A549 (cell line): ENCODE data around the gene TSHR. TPM values are rescaled to one million over a fixed set of nuclear protein-coding genes. Genes with fewer than 3 reads are reported as not detected.

ENCODE experiments used
- ATAC-seq, 2 experiments: fragments of 200-7000 bp in 1 of 2; fragments of >200 bp in 1 of 2; cut with Nextera tagmentation in 1 of 2; cut with Tn5 transposase in 1 of 2; 3 replicates each; pipeline versions ENCODE4 v1.8.0 to v1.9.1; 2018 to 2020; ENCODE audit warnings: mild to moderate bottlenecking in 1 of 2, moderate library complexity in 1 of 2
- CTCF ChIA-PET: fragments of 300-600 bp; sonication (Branson Sonifier 250); formaldehyde crosslinking; extraction: SDS; loops from one replicate; lab custom pipeline; 2021; ENCODE audit warnings: antibody characterized with exemption, inconsistent platforms; lab: Yijun Ruan, JAX
- POLR2A ChIA-PET: fragments of 350-600 bp; formaldehyde crosslinking; extraction: SDS; loops from one replicate; lab custom pipeline; 2021; ENCODE audit warnings: antibody characterized with exemption, inconsistent platforms; lab: Yijun Ruan, JAX
- DNase-seq, 2 experiments: peaks; one replicate each; pipeline versions ENCODE4 v3.0.0 to v3.0.0-alpha.2; 2011 to 2016; ENCODE audit warnings: low read depth in 1 of 2, low spot score in 1 of 2
- FAIRE-seq: peaks from 2 replicates; lab custom pipeline; 2011; peaks lifted over from hg19 to GRCh38; lab: Jason Lieb, UNC
- H3K27ac ChIP-seq, 2 experiments: fragments of >200 bp; sonication (Bioruptor Twin); formaldehyde crosslinking; 3 replicates each; pipeline ENCODE4 v1.5.1; 2016 to 2017
- H3K4me1 ChIP-seq: fragments of >200 bp; sonication (Bioruptor Twin); formaldehyde crosslinking; 3 replicates; pipeline ENCODE4 v1.6.1; 2016
- H3K4me2 ChIP-seq: fragments of >200 bp; sonication (Bioruptor Twin); formaldehyde crosslinking; 3 replicates; pipeline ENCODE4 v1.6.1; 2016
- H3K4me3 ChIP-seq: fragments of >200 bp; sonication (Bioruptor Twin); formaldehyde crosslinking; 3 replicates; pipeline ENCODE4 v1.5.1; 2016
- H3K9me3 ChIP-seq: fragments of >200 bp; sonication (Bioruptor Twin); formaldehyde crosslinking; 3 replicates; pipeline ENCODE4 v1.6.1; 2016
- CBX2 ChIP-seq: fragments of 200-600 bp; sonication (generic); IDR thresholded peaks from 2 replicates; pipeline ENCODE4 v1.6.1; 2016; ENCODE audit warnings: low read depth, mild to moderate bottlenecking, borderline replicate concordance
- CBX8 ChIP-seq: fragments of 200-600 bp; sonication (generic); IDR thresholded peaks from 2 replicates; pipeline ENCODE4 v1.6.1; 2016
- CHD4 ChIP-seq: fragments of 200-600 bp; sonication (generic); IDR thresholded peaks from 2 replicates; pipeline ENCODE4 v1.6.1; 2016; ENCODE audit warnings: antibody characterized with exemption, mild to moderate bottlenecking, borderline replicate concordance
- EHF ChIP-seq: fragments of 250-450 bp; sonication (Bioruptor Pico); IDR thresholded peaks from 2 replicates; pipeline ENCODE4 v1.5.0; 2020; ENCODE audit warnings: mild to moderate bottlenecking
- EP300 ChIP-seq, 2 experiments: fragments of >200 bp; sonication (Bioruptor Twin); formaldehyde crosslinking; IDR thresholded peaks; 2 replicates in 1 of 2; 3 replicates in 1 of 2; pipeline ENCODE4 v1.6.1; 2016 to 2017
- FOXS1 ChIP-seq: fragments of 250-450 bp; sonication (Bioruptor Pico); IDR thresholded peaks from 2 replicates; pipeline ENCODE4 v1.5.0; 2020; ENCODE audit warnings: mild to moderate bottlenecking, moderate library complexity
- HEYL ChIP-seq: fragments of 250-450 bp; sonication (Bioruptor Pico); IDR thresholded peaks from 2 replicates; pipeline ENCODE4 v1.8.0; 2021; ENCODE audit warnings: mild to moderate bottlenecking, moderate library complexity
- HOXA7 ChIP-seq: fragments of 250-450 bp; sonication (Bioruptor Pico); IDR thresholded peaks from 2 replicates; pipeline ENCODE4 v1.5.0; 2020; ENCODE audit warnings: mild to moderate bottlenecking, moderate library complexity
- HOXB5 ChIP-seq: fragments of 250-450 bp; sonication (Bioruptor Pico); IDR thresholded peaks from 2 replicates; pipeline ENCODE4 v1.5.0; 2020; ENCODE audit warnings: mild to moderate bottlenecking, moderate library complexity
- JUNB ChIP-seq: fragments of >200 bp; sonication (Bioruptor Twin); formaldehyde crosslinking; IDR thresholded peaks from 2 replicates; pipeline ENCODE4 v1.6.1; 2016
- MAFK ChIP-seq: fragments of 450-650 bp; IDR thresholded peaks from 2 replicates; pipeline ENCODE4 v1.6.1; 2014; ENCODE audit not compliant: partially characterized antibody
- PHF8 ChIP-seq: fragments of 200-600 bp; sonication (generic); IDR thresholded peaks from 2 replicates; pipeline ENCODE4 v1.6.1; 2016; ENCODE audit warnings: low read depth, mild to moderate bottlenecking, antibody characterized with exemption, moderate library complexity, borderline replicate concordance
- RFX5 ChIP-seq: fragments of 450-650 bp; IDR thresholded peaks from 2 replicates; pipeline ENCODE4 v1.7.1; 2014; ENCODE audit warnings: antibody characterized with exemption, mild to moderate bottlenecking, moderate library complexity
- TFCP2L1 ChIP-seq: fragments of 250-450 bp; sonication (Bioruptor Pico); IDR thresholded peaks from 2 replicates; pipeline ENCODE4 v1.5.0; 2021; ENCODE audit warnings: mild to moderate bottlenecking
- TP53 ChIP-seq: fragments of 250-450 bp; sonication (Bioruptor Pico); IDR thresholded peaks from 2 replicates; pipeline ENCODE4 v1.5.0; 2021; ENCODE audit warnings: mild to moderate bottlenecking, moderate library complexity
- ZNF302 ChIP-seq: fragments of 250-450 bp; sonication (Bioruptor Pico); IDR thresholded peaks from 2 replicates; pipeline ENCODE4 v1.9.0; 2021; ENCODE audit warnings: inconsistent platforms, mild to moderate bottlenecking, moderate library complexity
- ZSCAN20 ChIP-seq: fragments of 250-450 bp; sonication (Bioruptor Pico); IDR thresholded peaks from 2 replicates; pipeline ENCODE4 v1.8.0; 2022; ENCODE audit warnings: mild to moderate bottlenecking, moderate library complexity
- WGBS: methylation state at CpG from one replicate; pipeline ENCODE4 v1.1.6; 2017; ENCODE audit errors: missing lambda C conversion rate; 5-methylcytosine and 5-hydroxymethylcytosine counted together
- polyA plus RNA-seq, 4 experiments: library from polyadenylated mRNA; depleted of rRNA in 3 of 4; stranded (reverse); fragments of >200 nt; fragmentation: RNase III in 1 of 4; extraction: RNeasy Plus Mini Kit Qiagen cat#74134 plus additional on column Dnase treatment in 1 of 4; gene quantifications; 2 replicates in 3 of 4; 3 replicates in 1 of 4; pipeline ENCODE4 v1.2.3, GENCODE V29; 2011 to 2017
- TF ChIP-seq, protein P1 (sequence below): fragments of 250-450 bp; sonication (Bioruptor Pico); IDR thresholded peaks from 2 replicates; pipeline ENCODE4 v1.5.0; 2021; ENCODE audit warnings: mild to moderate bottlenecking, moderate library complexity, borderline replicate concordance
- TF ChIP-seq, protein P2 (sequence below): IDR thresholded peaks from 2 replicates; pipeline ENCODE4 v1.6.1; 2012
- TF ChIP-seq, protein P3 (sequence below): fragments of >200 bp; sonication (Bioruptor Twin); formaldehyde crosslinking; IDR thresholded peaks from 3 replicates; pipeline ENCODE4 v1.6.1; 2016
- TF ChIP-seq, protein P4 (sequence below): fragments of >200 bp; sonication (Bioruptor Twin); formaldehyde crosslinking; IDR thresholded peaks from 2 replicates; pipeline ENCODE4 v1.6.1; 2016
- TF ChIP-seq, protein P5 (sequence below): fragments of 150-350 bp; IDR thresholded peaks from 2 replicates; pipeline ENCODE4 v1.6.1; 2014; ENCODE audit warnings: low read depth, mild to moderate bottlenecking, low read length
- TF ChIP-seq, protein P6 (sequence below): fragments of 200-600 bp; sonication (generic); IDR thresholded peaks from 2 replicates; pipeline ENCODE4 v1.6.1; 2016; ENCODE audit warnings: antibody characterized with exemption, mild to moderate bottlenecking, moderate library complexity

The TSHR gene
- polyA plus RNA-seq, 2 of the 4 experiments (the other 2 are of a cell fraction) = not detected

DNA sequence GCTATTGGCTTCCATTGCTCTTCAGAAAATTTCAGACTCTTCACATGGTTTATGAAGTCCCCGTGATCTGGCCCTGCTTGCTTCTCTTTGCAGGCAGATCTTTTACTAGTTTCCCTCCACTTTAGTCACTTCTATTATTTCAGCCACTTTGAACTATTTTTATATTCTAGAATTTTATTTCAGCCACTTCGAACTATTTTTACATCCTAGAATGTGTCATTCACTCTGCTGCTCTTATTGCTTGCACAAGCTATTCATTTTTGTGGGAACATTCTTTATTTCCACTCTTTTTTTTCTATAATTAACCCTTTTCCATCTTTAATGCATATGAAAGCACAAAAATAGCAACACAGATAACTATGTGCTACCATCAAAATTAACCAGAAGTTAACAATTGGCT, 24.5 kb downstream of the TSHR start:
- Histone ChIP-seq H3K4me1 (no peaks in the 10 kb centered on the region), H3K4me3 (no peak overlapping the region), H3K27ac (no peak overlapping the region), H3K4me2 (no peak overlapping the region), H3K9me3 (no peaks in the 10 kb centered on the region)
- DNase-seq (no peak), FAIRE-seq (no peak), ATAC-seq (no peak)
- POLR2A ChIA-PET = no interaction called here
- CTCF ChIA-PET = interaction anchor here (0.9 to 2.4 kb wide), 3 partner anchors 9 to 25 kb away, joined by 3 to 8 read pairs (median 3); partner anchors contain the start of gene TSHR
- TF ChIP-seq CHD4 (no peak), EHF (CRISPR knock-in tag) (no peak), ZNF302 (no peak), RFX5 (no peak), TP53 (CRISPR knock-in tag) (no peak), FOXS1 (CRISPR knock-in tag) (no peak), PHF8 (no peak), CBX2 (no peak), CBX8 (no peak), HOXB5 (no peak), HEYL (CRISPR knock-in tag) (no peak)
- TF ChIP-seq, protein P1, sequence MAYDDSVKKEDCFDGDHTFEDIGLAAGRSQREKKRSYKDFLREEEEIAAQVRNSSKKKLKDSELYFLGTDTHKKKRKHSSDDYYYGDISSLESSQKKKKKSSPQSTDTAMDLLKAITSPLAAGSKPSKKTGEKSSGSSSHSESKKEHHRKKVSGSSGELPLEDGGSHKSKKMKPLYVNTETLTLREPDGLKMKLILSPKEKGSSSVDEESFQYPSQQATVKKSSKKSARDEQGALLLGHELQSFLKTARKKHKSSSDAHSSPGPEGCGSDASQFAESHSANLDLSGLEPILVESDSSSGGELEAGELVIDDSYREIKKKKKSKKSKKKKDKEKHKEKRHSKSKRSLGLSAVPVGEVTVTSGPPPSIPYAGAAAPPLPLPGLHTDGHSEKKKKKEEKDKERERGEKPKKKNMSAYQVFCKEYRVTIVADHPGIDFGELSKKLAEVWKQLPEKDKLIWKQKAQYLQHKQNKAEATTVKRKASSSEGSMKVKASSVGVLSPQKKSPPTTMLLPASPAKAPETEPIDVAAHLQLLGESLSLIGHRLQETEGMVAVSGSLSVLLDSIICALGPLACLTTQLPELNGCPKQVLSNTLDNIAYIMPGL (CRISPR knock-in tag) = no peak
- TF ChIP-seq, protein P2, sequence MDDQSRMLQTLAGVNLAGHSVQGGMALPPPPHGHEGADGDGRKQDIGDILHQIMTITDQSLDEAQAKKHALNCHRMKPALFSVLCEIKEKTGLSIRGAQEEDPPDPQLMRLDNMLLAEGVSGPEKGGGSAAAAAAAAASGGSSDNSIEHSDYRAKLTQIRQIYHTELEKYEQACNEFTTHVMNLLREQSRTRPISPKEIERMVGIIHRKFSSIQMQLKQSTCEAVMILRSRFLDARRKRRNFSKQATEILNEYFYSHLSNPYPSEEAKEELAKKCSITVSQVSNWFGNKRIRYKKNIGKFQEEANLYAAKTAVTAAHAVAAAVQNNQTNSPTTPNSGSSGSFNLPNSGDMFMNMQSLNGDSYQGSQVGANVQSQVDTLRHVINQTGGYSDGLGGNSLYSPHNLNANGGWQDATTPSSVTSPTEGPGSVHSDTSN = no peak
- TF ChIP-seq, protein P3, sequence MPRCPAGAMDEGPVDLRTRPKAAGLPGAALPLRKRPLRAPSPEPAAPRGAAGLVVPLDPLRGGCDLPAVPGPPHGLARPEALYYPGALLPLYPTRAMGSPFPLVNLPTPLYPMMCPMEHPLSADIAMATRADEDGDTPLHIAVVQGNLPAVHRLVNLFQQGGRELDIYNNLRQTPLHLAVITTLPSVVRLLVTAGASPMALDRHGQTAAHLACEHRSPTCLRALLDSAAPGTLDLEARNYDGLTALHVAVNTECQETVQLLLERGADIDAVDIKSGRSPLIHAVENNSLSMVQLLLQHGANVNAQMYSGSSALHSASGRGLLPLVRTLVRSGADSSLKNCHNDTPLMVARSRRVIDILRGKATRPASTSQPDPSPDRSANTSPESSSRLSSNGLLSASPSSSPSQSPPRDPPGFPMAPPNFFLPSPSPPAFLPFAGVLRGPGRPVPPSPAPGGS = no peak
- WGBS = 4% methylated on average over 2 of the region's 2 CpGs

DNA sequence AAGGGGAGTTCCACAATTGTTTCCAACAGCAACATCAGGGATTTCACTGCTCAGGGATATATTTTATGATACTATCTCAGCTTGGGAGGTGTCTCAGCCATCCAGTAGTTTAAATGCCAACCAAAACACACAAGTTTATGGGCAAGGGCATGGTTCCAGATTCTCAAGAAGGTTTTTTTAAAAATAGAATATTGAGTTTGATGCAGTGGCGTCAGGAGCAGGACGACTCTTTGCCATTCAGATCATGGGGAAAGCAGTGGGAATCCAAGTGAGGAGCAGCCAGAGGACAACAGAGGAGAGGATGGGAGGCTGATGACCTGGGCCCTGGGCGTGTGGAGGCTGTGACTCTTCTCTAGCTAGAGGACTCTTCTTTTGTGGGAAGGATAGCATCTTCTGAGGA, 25.7 kb downstream of the TSHR start:
- POLR2A ChIA-PET = no interaction called here
- H3K9me3 ChIP-seq = no peaks in the 10 kb centered on the region
- ATAC-seq (no peak), DNase-seq (no peak), FAIRE-seq (no peak)
- CTCF ChIA-PET = interaction anchor here (1.5 kb wide), 1 partner anchor 15 kb away, joined by 6 read pairs; no protein-coding TSS in a partner anchor
- no peak for TF ChIP-seq HOXA7 (CRISPR knock-in tag)
- no peak for TF ChIP-seq EP300 (IDR thresholded peaks at IDR 0.05)
- TF ChIP-seq JUNB = no peak
- no peak for TF ChIP-seq ZNF302
- TF ChIP-seq PHF8 = no peak
- TF ChIP-seq, protein P4, sequence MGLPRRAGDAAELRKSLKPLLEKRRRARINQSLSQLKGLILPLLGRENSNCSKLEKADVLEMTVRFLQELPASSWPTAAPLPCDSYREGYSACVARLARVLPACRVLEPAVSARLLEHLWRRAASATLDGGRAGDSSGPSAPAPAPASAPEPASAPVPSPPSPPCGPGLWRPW = no peak
- TF ChIP-seq ZSCAN20 = no peak
- TF ChIP-seq, protein P5, sequence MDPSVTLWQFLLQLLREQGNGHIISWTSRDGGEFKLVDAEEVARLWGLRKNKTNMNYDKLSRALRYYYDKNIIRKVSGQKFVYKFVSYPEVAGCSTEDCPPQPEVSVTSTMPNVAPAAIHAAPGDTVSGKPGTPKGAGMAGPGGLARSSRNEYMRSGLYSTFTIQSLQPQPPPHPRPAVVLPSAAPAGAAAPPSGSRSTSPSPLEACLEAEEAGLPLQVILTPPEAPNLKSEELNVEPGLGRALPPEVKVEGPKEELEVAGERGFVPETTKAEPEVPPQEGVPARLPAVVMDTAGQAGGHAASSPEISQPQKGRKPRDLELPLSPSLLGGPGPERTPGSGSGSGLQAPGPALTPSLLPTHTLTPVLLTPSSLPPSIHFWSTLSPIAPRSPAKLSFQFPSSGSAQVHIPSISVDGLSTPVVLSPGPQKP = no peak
- no peak for TF ChIP-seq MAFK
- TF ChIP-seq TFCP2L1 (CRISPR knock-in tag) = no peak
- TF ChIP-seq, protein P6, sequence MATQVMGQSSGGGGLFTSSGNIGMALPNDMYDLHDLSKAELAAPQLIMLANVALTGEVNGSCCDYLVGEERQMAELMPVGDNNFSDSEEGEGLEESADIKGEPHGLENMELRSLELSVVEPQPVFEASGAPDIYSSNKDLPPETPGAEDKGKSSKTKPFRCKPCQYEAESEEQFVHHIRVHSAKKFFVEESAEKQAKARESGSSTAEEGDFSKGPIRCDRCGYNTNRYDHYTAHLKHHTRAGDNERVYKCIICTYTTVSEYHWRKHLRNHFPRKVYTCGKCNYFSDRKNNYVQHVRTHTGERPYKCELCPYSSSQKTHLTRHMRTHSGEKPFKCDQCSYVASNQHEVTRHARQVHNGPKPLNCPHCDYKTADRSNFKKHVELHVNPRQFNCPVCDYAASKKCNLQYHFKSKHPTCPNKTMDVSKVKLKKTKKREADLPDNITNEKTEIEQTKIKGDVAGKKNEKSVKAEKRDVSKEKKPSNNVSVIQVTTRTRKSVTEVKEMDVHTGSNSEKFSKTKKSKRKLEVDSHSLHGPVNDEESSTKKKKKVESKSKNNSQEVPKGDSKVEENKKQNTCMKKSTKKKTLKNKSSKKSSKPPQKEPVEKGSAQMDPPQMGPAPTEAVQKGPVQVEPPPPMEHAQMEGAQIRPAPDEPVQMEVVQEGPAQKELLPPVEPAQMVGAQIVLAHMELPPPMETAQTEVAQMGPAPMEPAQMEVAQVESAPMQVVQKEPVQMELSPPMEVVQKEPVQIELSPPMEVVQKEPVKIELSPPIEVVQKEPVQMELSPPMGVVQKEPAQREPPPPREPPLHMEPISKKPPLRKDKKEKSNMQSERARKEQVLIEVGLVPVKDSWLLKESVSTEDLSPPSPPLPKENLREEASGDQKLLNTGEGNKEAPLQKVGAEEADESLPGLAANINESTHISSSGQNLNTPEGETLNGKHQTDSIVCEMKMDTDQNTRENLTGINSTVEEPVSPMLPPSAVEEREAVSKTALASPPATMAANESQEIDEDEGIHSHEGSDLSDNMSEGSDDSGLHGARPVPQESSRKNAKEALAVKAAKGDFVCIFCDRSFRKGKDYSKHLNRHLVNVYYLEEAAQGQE = no peak
- no peak overlapping the region for H3K4me2 ChIP-seq
- no peak overlapping the region for H3K4me3 ChIP-seq
- WGBS = 27% methylated on average over 3 of the region's 3 CpGs
- H3K4me1 ChIP-seq = no peaks in the 10 kb centered on the region
- H3K27ac ChIP-seq = no peak overlapping the region
